ENCODE results near the gene PIK3CG.
"Not testable (repeated sequence)": the region's sequence is repeated elsewhere in the genome, so short reads cannot be mapped to it uniquely, and the experiment has no call there.

Gene PIK3CG

DNA sequence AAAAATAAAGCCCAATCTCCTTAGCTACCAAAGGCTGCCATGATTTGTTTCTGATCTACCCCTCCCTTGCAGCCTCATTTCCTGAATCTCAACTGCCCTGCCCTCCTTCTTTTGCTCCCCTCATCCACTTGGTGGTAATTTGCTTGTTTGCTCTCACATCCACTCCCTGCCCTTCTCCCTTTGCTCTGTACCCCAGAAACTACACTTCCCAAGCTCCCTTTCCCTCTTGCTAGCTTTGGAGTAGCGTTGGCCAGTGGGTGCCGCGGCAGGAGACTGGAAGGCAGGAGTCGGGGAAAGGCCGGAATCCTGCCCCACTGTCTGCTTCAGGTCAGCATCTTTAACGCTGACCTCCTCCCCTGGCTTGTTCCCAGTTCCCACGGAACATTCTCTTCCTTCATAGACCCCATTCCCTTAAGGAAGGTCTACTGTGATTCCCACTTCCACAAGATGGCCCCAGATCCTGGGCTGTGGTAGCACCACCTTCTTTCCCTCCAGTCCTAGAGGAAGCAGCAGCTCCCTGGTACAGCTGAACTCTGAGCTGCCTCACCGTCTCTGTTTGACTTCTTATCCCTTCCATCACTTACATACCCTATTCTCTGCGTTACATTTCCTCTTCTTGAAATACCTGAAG is 79.1 kb downstream of the PIK3CG start:
- no peak for DNase-seq

GRCh38 chr7:106947244-106947728 is 82.2 kb downstream of the PIK3CG start:
- DNase-seq = no peak

DNA sequence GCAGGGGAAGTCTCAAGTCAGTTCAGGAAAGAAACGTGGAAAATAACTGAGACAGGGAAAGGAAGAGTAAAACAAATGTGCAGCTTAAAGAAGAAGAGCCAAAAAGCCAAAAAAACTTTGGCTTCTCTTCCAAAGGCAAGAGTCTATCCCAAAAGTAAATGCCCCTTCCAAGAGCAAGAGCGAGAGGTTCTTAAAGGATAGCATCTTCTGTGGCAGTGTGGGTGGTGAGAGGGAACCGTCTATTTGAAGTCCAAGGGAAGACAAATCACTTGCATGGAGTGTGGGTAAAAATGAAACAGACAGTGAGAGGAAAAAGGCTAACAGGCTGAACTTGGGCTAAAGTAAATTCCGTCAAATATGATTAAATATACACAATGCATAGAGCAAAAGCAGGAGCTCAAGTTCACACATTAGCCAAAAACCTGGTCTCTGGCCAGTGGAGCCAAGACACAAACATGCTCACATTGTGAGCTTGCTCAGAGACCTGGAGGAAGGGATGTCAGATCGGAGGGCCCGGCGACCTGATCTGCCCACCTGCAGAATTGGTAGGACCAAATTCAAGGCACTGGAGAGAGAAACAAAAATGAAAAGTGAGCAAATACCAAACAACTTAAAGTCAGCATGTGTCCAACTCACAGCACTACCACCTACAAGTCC is 87.0 kb downstream of the PIK3CG start:
- no peak for DNase-seq

DNA sequence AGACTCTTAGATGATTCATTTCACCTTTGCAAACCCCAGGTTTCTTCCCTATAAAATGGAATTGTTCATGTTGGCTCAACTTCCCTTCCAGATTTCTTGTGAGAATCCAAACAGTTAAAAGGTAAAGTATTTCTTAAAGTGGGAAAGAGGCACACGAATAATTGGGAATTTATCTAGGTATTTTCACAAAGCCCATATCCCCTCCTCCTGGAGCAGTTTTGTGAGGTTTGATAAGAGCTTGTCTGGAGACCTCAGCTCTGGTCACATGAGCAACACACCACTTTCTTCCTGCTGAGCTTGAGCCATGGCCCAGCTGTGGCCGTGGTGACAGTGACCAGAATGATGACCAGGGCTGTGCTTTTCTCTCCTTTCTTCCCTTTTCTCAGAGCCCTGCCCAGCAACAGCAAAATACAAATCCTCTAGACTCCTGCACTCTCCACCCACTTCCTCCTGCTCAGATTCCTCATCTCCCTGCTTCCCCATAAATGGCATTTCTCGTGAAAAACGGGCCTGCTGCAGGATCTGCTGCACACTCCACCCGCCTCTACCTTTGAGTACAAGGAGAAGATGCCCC is 87.7 kb downstream of the PIK3CG start:
- DNase-seq = no peak

DNA sequence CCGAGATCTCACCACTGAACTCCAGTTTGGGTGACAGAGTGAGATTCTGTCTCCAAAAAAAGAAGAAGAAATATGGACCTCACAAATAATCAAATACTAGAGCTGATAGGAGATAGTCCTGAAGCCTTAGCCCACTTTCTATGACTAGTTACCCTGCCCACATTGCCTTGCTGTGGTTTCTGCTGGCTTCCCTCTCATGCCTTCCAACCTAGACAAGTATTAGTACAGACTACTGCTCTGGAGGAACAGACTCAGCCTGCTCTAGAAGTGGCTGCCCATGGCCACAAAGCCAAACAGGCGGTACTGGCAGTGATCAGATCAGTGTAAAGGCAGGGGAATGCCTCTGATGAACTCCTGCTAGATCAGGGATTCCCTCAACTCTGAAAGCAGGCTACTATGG is 89.8 kb downstream of the PIK3CG start:
- DNase-seq = no peak

- DNase-seq = not testable (repeated sequence)
Observed at GRCh38 chr7:106955857-106956256, 90.8 kb downstream of the PIK3CG start.

All from effector CD8-positive, alpha-beta T cell (primary cell).